SHP77 treated with DMSO at 0.1 percent for 48 hours (cell line): Measurements from ENCODE around the gene FFAR2.

ENCODE experiments used
- DNase-seq: peaks from one replicate; lab custom pipeline; 2025; lab: John Stamatoyannopoulos, UW

Gene FFAR2

DNA sequence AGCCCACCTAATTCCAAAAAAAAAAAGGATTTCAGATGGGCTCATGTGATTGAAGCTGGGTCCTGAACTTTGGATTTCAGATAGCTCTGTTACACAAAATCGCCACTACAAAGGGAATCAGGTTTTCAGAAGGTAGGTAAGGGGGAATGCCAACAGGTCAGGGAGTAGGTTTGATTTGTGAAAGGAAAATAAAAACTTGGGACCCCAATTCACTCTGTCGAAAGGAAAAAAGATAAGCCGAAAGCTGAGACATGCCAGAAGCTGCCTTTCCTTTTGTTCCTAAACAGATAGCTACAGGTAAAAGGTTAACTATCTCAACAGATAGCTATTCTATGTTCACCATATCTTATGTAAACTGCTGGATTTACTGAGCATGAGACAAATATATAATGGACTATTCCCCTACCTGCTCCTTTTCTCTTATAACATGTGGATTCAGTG is 38.2 kb downstream of the FFAR2 start:
- DNase-seq, result no peak

DNA sequence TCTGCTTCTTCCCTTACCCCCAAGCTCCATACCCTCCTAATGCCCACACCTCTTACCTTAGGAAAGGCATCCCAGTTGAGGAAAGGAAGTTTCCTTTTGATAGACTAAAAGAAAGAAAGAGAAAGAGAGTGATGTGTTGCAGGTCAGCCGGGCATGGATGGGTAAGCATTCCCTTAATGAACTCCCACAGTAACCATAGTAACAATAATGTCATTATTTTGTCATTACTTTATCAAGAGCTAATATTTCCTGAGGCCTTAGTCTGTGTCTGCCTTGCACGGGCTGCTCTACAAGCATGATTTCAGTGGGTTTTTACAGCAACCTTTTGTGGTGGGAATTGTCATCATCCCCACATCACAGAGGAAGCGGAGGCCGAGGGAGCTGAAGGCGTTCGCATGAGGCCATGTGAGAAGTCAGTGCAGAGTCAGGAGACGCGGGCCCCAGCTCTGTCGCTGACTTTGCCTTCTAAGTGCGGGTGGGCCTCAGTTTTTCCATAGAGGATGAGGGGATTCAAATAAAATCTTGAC is 39.7 kb downstream of the FFAR2 start:
- no peak for DNase-seq

DNA sequence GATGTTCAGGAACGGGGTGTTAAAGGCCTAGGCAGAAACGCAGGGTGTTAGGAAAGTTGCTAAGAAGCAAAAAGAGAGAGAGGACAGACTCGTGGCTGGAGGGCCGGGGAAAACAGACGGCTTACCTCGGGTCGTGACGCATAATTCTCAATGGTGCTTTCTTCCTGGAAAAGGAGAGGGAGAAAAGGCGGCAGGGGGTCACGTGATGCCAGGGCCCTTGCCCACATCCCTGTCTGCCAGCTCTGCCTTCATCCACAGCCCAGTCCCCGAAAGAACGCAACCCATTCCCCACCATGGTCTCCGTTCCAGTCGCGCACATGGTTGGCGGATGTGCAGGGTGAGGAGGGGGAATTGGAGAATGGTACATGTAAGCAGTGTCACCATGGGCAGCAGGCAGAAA is 40.6 kb downstream of the FFAR2 start:
- no peak for DNase-seq

DNA sequence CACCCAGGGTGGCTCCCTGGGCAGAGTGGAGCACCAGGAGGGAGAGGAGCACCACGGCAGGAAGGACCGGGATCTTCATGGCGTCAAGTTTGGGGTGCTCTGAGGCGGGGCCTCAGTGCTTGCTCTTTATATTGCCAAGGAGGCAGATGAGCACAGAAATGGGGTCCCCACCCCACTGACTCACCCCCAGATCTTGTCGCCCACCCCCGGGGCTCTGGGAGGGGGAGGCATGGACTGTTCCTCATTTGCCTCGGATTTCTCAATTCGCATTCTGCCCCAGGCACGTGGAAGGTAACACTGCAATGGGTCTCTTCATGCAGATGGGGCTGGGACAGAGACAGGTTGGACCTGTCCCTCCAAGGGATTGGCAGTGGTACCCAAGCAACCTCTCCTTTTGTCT is 42.3 kb downstream of the FFAR2 start, which contains the start of gene KRTDAP:
TSS of gene KRTDAP (minus strand) at position 101 of the 400 bp plus-strand sequence. CDS start at position 79, 22 bp downstream.
- no peak for DNase-seq

DNA sequence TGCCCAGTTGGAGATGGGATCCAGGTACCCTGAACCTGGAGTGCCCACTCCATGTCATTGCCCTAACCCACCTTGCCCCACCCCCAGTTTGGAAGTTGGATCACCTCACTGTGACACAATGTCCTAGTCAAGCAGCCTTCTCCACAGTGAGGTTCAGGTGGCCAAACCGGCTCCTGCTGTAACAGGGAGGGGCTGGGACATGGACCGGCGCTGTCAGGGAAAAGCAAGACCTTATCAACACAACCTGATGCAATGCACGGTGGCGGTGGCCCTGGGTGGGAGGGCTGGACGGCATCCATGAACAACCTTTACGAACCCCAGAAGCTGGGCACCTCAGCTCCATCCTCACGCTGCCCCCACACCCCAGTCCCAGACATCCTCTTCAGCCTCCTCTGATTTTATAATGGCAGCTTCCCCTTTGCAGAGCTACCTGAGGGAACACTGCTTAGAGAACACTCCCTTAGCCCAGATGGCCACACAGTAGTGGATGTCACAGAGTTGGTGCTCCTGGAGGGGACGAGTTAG is 43.8 kb downstream of the FFAR2 start:
- DNase-seq, result no peak

DNA sequence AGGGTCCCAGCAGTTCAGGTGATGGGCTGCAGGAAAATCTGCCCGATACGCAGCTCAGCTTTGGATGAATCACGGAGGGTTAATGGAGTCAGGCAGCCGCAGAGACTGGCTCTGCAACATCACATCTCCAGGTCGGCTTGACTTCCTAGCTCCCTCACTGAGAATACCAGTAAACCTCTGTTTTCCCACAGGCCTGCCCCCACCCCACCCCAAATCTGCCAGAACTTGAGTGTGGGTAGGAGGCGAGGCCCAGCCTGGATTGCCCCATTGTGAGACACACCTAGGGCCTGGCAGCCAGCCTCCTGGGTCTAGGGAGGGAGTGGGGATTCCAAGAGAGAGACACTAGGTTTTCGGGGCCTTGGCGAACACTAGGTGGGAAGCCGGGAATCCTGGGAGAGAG is 45.9 kb downstream of the FFAR2 start:
- no peak for DNase-seq

DNA sequence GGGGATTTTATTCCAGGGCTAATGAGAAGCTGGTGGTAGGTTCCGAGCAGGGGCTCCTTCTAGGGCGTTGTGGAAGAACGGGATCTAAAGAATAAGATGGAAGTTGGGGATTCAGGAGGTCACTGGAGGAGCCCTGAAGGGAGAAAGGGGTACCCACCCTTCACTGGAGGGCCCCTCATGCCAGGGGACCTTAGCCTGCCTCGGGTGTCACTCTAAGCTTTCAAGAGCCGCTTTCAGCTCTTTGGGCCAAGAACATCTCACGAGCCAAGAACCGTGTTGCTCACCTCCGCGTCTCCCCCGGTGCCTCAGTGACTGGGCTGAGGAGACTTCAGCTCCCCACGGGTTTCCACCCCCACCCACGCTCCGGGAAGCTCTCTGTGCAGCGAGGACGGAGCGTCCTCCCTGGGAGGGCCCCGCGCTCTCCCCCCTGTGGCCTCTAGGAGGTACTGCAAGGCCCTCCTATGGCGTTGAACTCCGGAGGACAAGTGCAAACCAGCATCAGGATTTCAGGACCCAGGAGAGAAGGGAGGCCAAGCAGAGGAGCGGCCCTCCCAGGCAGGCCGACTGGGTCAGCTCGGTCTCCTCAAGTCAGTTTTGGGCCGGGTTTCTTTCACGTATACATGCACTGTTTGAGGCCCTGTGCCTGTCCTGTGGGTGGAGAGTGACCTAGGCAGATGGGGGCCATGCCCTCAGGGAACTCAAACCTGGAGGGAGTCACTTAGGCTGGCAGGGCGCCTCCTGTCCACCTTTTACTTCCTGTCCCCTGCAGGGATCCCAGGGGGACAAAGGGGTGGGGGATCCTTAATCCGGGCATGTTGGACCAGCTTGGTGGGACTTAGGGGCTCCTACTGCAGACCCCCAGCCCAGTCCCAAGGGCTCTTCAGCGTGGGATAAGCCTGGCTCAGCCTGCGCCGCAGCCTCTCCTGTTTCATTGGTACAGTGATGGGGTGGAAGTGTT is 47.3 kb downstream of the FFAR2 start:
- no peak for DNase-seq

DNA sequence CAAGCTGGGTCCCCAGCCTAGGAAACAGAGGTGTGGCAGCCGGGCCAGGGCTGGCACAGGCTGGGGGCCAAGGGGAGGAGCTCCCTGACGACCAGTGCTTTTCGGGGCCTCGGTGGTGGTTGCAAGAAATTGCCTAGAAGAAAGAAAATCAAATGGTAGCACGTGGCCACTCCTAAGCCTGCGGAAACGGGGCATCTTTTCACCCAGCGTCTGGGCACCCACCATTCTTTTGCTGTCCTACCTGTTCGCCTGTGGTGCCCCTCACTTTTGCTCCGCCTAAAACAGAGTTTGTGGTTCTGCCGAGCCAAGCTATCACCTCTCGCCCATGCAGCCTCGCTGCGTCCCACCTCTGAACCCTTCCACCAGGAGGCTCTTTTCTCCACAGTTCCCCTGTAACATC is 49.3 kb downstream of the FFAR2 start:
- no peak for DNase-seq

DNA sequence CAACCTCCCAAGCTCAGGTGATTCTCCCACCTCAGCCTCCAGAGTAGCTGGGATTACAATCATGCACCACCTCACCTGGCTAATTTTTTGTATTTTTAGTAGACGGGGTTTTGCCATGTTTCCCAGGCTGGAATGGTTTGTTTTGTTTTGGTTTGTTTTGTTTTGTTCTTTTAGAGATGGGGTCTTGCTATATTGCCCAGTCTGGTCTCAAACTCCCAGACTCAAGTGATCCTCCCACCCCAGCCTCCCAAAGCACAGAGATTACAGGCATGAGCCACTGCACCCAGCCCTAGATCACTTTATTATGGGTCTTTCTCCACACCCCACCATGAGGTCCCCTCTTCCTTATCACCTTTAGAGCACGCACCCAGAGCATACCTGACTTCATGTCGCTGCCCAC is 50.2 kb downstream of the FFAR2 start:
- DNase-seq, result no peak

DNA sequence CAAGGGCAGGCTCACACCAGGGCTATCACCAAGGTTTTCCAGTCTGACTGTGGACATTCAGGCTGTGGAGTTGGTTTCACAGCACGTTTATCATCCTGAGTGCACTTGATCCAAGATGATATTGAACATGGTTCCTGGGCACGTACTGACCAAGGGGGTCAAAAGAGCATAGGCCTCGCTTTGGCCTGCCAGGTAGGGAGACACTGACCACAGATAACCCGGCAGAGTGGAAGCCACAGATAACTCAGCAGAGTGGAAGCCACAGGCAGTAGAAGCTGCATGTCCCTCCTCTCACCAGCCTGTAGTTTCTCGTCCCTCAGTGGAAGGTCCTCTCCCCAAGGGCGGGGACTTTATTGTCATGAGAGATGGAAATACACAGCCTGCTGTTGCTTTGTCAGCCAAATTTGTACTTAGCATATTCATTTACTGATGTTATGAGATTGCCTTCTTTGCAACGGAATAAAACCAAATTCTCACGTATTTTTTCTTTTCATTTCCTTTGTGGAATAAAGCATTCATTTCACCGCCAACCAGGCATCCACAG is 51.0 kb downstream of the FFAR2 start:
- DNase-seq, result no peak

DNA sequence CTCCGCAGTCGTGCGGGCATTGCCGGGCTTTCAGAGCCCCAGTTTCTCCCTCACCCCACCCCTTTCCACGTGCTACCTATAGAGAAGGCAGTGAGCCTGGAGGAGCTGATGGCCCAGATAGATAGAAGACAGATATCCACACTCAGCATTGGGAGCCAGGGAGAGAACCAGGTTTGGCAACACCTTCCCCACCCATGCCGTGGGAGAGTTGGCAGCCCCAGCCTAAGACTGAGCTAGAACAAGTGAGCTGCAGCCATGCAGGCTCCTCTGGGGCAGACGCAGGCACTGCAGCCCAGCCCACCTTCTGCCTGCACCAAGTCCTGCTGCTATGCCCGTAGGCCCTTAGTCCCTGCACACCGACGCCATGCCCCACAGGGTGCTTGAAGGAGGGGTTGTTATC is 52.6 kb downstream of the FFAR2 start:
- no peak for DNase-seq
